BLaER1 (cell line): ENCODE measurements around the gene ARAP3.

Source experiments
- H3K27ac ChIP-seq: shearing (Covaris generic); formaldehyde crosslinking; 2 replicates; pipeline ENCODE4 v1.8.1; 2022
- H3K27me3 ChIP-seq: shearing (Covaris generic); formaldehyde crosslinking; 2 replicates; pipeline ENCODE4 v1.8.1; 2022
- H3K36me3 ChIP-seq: shearing (Covaris generic); formaldehyde crosslinking; 2 replicates; pipeline ENCODE4 v1.8.1; 2022
- H3K4me1 ChIP-seq: shearing (Covaris generic); formaldehyde crosslinking; 2 replicates; pipeline ENCODE4 v1.8.1; 2022
- H3K4me2 ChIP-seq: shearing (Covaris generic); formaldehyde crosslinking; 2 replicates; pipeline ENCODE4 v1.8.1; 2022
- H3K4me3 ChIP-seq: shearing (Covaris generic); formaldehyde crosslinking; 2 replicates; pipeline ENCODE4 v1.8.1; 2022
- H3K9ac ChIP-seq: shearing (Covaris generic); formaldehyde crosslinking; 2 replicates; pipeline ENCODE4 v1.8.1; 2022
- H3K9me3 ChIP-seq: shearing (Covaris generic); formaldehyde crosslinking; 2 replicates; pipeline ENCODE4 v1.8.1; 2022
- H4K20me1 ChIP-seq: shearing (Covaris generic); formaldehyde crosslinking; 2 replicates; pipeline ENCODE4 v1.8.1; 2022
- Cebpa-rat ChIP-seq: shearing (Covaris generic); IDR thresholded peaks from 2 replicates; pipeline ENCODE4 v1.8.1; 2022

The ARAP3 gene

DNA sequence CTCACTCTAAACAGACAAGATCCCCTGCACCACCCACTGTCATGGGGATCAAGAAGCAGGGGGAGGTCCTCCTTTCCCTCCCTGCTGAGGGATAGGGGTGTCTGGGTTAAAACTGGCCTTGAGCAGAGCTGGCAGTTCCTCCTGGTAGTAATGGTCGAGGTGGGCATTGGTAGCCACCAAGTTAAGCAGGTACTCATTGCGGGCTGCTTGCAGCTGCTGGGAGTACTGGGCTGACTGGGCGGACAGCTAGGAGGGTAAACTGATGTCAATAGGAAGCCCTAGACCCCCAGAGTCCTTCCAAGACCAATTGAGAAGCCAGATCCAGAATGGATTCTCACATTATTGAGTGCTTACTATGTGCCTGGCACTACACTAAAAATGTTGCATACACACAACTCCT is 34.2 kb downstream of the ARAP3 start:
- Histone ChIP-seq H3K27me3 (no peaks in the 10 kb centered on the region), H3K27ac (no peak overlapping the region), H3K36me3 (peaks cover 63% of the 10 kb centered on the region), H3K9me3 (no peaks in the 10 kb centered on the region), H3K4me3 (no peak overlapping the region), H3K4me1 (peaks cover 52% of the 10 kb centered on the region), H3K9ac (no peak overlapping the region), H3K4me2 (no peak overlapping the region), H4K20me1 (0 out of 2 replicates have a peak, but pooled peaks cover 11% of the 10 kb centered on the region)
- TF ChIP-seq Cebpa-rat: no peak

DNA sequence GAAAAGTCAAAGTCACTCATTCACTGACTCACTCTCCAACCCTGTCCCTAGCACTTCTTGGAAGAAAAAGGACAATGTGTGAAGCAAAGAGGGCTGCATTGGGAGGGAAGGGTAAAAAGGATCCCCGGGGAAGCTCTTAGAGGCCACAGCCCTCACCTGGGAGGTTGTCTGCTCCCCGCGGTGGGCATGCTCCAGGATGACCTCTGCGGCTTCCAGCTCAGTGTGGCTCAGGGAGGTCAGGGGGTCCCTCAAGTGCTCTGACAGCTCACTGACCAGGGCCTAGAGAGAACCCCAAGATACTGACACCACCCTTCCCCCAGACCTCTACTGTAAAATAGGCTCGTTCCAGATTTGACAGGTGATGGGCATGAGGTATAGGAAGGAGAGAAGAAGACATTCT is 34.8 kb downstream of the ARAP3 start:
- peaks cover 55% of the 10 kb centered on the region for H3K4me1 ChIP-seq
- no peaks in the 10 kb centered on the region for H3K27me3 ChIP-seq
- peaks cover 69% of the 10 kb centered on the region for H3K36me3 ChIP-seq
- H3K9ac ChIP-seq: no peak overlapping the region
- H3K4me3 ChIP-seq: no peak overlapping the region
- no peak for TF ChIP-seq Cebpa-rat
- H3K4me2 ChIP-seq: no peak overlapping the region
- H3K27ac ChIP-seq: no peak overlapping the region
- no peaks in the 10 kb centered on the region for H3K9me3 ChIP-seq
- 0 out of 2 replicates have a peak, but pooled peaks cover 11% of the 10 kb centered on the region for H4K20me1 ChIP-seq

DNA sequence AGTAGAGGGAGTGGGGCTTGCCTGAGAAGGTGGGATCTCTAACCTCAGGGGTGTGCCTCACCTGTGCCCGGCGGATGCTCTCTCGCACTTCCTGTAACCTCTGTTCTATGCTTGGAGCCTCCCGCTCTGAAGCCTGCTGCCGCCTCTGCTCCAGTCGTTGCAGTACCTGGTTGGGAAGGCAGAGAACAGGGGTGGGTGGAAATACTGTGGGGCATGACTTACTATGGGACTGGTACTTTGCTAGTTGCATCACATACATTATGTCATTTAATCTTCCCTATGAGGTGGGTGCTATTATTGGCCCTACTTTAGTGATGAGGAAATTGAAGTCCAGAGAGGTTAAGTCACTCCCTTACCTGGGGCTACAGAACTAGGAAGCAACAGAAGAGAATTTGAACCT is 36.0 kb downstream of the ARAP3 start:
- no peak for TF ChIP-seq Cebpa-rat
- H3K27ac ChIP-seq: peak overlapping the region; percentile 38; the same call in 1 of the 2 replicates
- no peaks in the 10 kb centered on the region for H3K9me3 ChIP-seq
- peaks cover 47% of the 10 kb centered on the region for H3K4me1 ChIP-seq
- peaks cover 81% of the 10 kb centered on the region for H3K36me3 ChIP-seq
- H3K4me2 ChIP-seq: peak overlapping the region; percentile 53
- H3K27me3 ChIP-seq: no peaks in the 10 kb centered on the region
- H4K20me1 ChIP-seq: 0 out of 2 replicates have a peak, but pooled peaks cover 11% of the 10 kb centered on the region
- no peak overlapping the region for H3K9ac ChIP-seq
- no peak overlapping the region for H3K4me3 ChIP-seq

DNA sequence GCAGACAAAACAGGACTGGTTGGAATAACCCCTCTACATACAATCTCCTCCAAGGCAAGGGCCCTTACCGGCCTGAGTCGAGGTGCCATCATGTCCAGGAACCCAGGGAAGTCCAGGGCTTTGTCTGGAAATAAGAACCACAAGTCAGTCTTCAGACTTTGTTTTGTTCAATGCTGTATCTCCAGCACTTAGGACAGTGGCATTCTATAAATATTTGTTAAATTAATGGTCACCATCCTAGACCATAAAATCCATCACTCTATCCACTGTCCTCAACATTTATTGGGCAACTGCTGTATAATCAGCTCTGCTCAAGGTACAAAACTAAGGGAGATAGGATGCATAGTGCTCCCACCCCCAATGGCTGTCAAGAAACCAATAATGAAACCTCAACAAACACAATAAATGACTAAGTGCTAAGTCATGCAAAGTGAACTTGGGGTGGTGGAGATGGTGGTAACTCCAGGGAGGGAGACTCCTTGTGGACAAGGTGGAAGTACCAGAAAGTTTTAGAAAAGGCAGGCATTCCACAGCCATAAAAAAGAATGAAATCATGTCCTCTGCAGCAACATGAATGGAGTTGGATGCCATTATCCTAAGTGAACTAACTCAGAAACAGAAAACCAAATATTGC is 40.3 kb downstream of the ARAP3 start:
- Histone ChIP-seq H3K4me3 (no peak overlapping the region), H3K27me3 (no peaks in the 10 kb centered on the region), H3K4me2 (no peak overlapping the region), H3K36me3 (peaks cover 81% of the 10 kb centered on the region), H4K20me1 (0 out of 2 replicates have a peak, but pooled peaks cover 6% of the 10 kb centered on the region), H3K27ac (no peak overlapping the region), H3K9me3 (no peaks in the 10 kb centered on the region), H3K9ac (no peak overlapping the region), H3K4me1 (peaks cover 43% of the 10 kb centered on the region)
- TF ChIP-seq Cebpa-rat: no peak

DNA sequence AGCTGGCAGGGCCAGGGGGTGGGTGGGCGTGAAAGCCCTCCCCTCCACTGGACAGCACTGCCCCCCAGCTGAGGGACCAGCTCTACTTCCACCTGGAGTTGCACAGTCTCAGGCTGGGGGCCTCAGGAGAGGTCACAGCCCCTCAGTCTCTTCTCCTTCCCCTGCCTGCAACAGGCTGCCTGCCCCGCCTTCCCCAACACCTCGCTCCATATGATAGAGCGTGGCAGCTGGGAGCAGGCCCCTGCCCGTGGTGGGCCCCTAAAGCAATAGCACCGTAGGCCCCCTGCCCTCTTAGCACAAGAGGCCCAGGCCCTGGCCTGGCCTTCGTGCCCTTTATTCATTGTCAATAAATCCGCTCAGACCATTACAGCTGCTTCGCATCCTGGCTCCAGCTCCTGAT is 41.3 kb downstream of the ARAP3 start:
- H4K20me1 ChIP-seq: peaks cover 10% of the 10 kb centered on the region
- no peaks in the 10 kb centered on the region for H3K27me3 ChIP-seq
- no peak for TF ChIP-seq Cebpa-rat
- no peak overlapping the region for H3K4me3 ChIP-seq
- peaks cover 38% of the 10 kb centered on the region for H3K4me1 ChIP-seq
- no peak overlapping the region for H3K4me2 ChIP-seq
- H3K9ac ChIP-seq: no peak overlapping the region
- peaks cover 70% of the 10 kb centered on the region for H3K36me3 ChIP-seq
- no peak overlapping the region for H3K27ac ChIP-seq
- H3K9me3 ChIP-seq: no peaks in the 10 kb centered on the region

DNA sequence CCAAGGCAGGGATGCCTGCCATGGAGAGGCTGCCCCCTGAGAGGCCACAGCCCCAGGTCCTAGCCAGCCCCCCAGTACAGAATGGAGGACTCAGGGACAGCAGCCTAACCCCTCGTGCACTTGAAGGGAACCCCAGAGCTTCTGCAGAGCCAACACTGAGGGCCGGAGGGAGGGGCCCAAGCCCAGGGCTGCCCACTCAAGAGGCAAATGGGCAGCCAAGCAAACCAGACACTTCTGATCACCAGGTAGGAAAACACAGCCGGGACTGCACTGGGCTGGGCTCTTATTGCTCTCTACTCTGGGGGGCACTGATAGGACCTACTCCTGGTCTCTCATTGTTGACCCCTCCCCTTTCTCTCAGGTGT is 42.0 kb downstream of the ARAP3 start:
- H3K27me3 ChIP-seq: no peaks in the 10 kb centered on the region
- no peak overlapping the region for H3K4me3 ChIP-seq
- H3K4me2 ChIP-seq: no peak overlapping the region
- H3K9me3 ChIP-seq: no peaks in the 10 kb centered on the region
- H3K4me1 ChIP-seq: peaks cover 41% of the 10 kb centered on the region
- TF ChIP-seq Cebpa-rat: no peak
- H3K27ac ChIP-seq: no peak overlapping the region
- H3K9ac ChIP-seq: no peak overlapping the region
- peaks cover 14% of the 10 kb centered on the region for H4K20me1 ChIP-seq
- peaks cover 64% of the 10 kb centered on the region for H3K36me3 ChIP-seq

DNA sequence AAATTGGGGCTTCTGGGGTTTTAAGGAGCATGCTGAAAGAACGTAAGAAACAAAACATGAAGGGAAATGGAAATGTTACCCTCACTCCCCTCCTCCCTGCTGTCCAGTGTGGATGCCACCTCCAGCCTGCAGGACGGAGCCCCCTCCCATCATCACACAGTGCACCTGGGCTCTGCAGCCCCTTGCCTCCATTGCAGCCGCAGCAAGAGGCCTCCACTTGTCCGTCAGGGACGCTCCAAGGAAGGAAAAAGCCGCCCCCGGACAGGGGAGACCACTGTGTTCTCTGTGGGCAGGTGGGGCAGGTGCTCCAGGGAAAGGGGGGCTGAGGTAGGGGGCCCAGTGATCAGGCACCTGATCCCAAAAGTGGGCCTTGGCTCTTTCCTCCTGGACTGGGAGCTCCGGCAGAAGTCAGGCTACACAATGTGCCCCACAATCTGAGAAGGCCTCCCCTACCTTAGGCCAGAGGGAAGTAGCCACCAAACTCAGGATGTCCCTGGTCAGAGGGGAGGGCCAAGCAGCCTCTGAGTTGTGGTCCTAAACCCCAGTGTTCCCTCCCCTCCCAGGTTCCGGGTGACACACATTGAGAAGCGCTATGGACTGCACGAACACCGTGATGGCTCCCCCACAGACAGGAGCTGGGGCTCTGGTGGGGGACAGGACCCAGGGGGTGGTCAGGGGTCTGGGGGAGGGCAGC is 42.5 kb downstream of the ARAP3 start:
- peaks cover 64% of the 10 kb centered on the region for H3K36me3 ChIP-seq
- H4K20me1 ChIP-seq: peaks cover 19% of the 10 kb centered on the region

GRCh38 chr5:141638771-141639170 is 43.3 kb downstream of the ARAP3 start:
- H4K20me1 ChIP-seq: peaks cover 27% of the 10 kb centered on the region
- H3K27me3 ChIP-seq: no peaks in the 10 kb centered on the region
- no peaks in the 10 kb centered on the region for H3K9me3 ChIP-seq
- peaks cover 62% of the 10 kb centered on the region for H3K36me3 ChIP-seq
- H3K27ac ChIP-seq: no peak overlapping the region
- no peak overlapping the region for H3K9ac ChIP-seq
- TF ChIP-seq Cebpa-rat: no peak
- H3K4me2 ChIP-seq: peak overlapping the region; percentile 99
- H3K4me1 ChIP-seq: peaks cover 46% of the 10 kb centered on the region
- H3K4me3 ChIP-seq: no peak overlapping the region

More for the DNA sequence above, 42.5 kb downstream of the ARAP3 start:
- H3K4me3 ChIP-seq: no peak overlapping the region
- peaks cover 46% of the 10 kb centered on the region for H3K4me1 ChIP-seq
- H3K27ac ChIP-seq: no peak overlapping the region
- H3K27me3 ChIP-seq: no peaks in the 10 kb centered on the region
- TF ChIP-seq Cebpa-rat: no peak
- H3K4me2 ChIP-seq: no peak overlapping the region
- H3K9me3 ChIP-seq: no peaks in the 10 kb centered on the region
- no peak overlapping the region for H3K9ac ChIP-seq

DNA sequence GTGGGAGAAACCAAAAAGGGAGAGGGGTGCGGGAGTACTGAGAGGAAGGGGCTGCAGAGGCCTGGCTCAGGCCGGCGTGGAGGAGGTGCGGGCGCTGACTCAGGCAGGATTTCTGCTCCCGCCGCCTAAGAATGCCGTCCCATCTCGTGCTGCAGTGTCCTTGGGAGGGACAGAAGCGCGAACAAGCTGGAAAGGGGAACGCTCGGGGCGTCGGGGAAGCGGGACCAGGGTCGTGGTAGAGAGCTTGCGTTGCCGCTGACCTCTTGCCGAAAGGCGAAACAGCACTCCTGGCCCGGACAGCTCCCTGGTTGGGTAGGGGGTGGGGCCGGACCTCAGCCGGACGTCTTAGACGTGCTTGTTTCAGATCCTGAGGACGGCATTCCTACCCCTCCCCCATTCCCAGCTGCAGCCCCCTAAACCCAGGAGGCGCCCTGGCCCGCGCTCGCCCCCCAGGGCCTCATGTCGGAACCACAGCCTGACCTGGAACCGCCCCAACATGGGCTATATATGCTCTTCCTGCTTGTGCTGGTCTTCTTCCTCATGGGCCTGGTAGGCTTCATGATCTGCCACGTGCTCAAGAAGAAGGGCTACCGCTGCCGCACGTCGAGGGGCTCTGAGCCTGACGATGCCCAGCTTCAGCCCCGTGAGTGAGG is 44.1 kb downstream of the ARAP3 start:
- TF ChIP-seq Cebpa-rat: no peak
- Histone ChIP-seq H3K9me3 (no peaks in the 10 kb centered on the region), H3K4me1 (peaks cover 37% of the 10 kb centered on the region), H3K4me3 (peak overlapping the region; percentile 86), H4K20me1 (peaks cover 32% of the 10 kb centered on the region), H3K27me3 (no peaks in the 10 kb centered on the region), H3K36me3 (peaks cover 60% of the 10 kb centered on the region), H3K27ac (peak overlapping the region; percentile 79), H3K9ac (peak overlapping the region; percentile 89), H3K4me2 (peak overlapping the region; percentile 99)
